Left cardiac atrium (tissue), 4 donors: ENCODE measurements around the gene TTC34. TPM values are rescaled to one million over a fixed set of nuclear protein-coding genes. Genes with fewer than 3 reads are reported as not detected.

ENCODE experiments used
- ATAC-seq, 2 donors: fragments of 200-7000 bp; cut with Tn5 transposase; one replicate each; pipeline ENCODE4 v1.9.1; 2020; ENCODE audit warnings: mild to moderate bottlenecking in 2 of 2, moderate library complexity in 2 of 2
- DNase-seq: peaks from one replicate; pipeline ENCODE4 v3.0.0-alpha.2; 2020
- intact Hi-C, 2 donors: fragments of 100-400 bp; cut with DNase I; formaldehyde crosslinking; loops; one replicate each; pipeline versions ENCODE4 v1.14.1 to v1.15.1; 2022 to 2023
- long read RNA-seq: library from polyadenylated mRNA; unstranded; transcript quantifications from one replicate; pipeline ENCODE4 v2.0.0, GENCODE V29; 2021
- total RNA-seq, 2 donors: library from RNA; stranded (reverse); fragmentation: NEBNext Ultra II Directional; extraction: Animal tissue kit (Norgen Biotek cat#: 25700); gene quantifications; one replicate each; pipeline ENCODE4 v1.2.1, GENCODE V29; 2021
- donor health status: DM: no; HTN: yes; CAD: no.
- donor health status: DM: no; HTN: yes; CAD: no; lungs with severe emphysema.
- donor health status: DM: yes; HTN: yes; CAD: no.
- donor health status: Dilated cardiomyopathy.

Gene TTC34, protein sequence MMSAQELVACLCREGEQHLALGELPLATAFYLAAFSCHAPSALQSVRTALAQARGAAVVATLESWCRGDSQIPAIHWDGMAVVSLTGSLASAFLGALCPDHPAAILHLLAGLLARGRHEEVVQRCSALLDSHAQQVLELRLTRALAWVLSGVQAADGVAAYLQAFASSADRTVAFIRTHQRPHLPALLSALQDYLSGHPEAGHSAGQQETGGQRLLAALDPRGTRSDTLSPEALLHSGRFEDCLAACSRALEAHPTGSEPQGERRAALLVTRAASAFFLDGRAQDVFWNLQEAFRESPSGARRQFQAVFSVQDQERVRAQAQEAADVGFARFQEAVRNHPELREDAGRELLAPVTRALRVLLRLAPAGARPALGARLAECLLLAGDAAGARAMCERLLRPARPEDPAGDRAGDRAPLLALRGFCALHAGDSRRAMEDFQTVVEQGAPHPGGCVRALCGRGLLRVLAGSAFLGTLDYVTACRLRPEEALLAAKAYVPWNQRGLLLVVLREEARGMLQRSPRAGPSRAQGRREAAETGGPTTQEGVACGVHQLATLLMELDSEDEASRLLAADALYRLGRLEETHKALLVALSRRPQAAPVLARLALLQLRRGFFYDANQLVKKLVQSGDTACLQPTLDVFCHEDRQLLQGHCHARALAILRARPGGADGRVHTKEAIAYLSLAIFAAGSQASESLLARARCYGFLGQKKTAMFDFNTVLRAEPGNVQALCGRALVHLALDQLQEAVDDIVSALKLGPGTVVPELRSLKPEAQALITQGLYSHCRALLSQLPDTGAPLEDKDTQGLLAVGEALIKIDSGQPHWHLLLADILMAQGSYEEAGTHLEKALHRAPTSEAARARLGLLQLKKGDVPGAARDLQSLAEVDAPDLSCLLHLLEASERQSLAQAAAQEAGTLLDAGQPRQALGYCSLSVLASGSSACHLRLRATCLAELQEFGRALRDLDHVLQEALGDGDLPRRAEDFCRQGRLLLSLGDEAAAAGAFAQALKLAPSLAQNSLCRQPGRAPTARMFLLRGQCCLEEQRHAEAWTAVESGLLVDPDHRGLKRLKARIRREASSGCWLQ
- under 1 TPM; 0.52 to 0.53 TPM for total RNA-seq
- long read RNA-seq, result 0 reads

GRCh38 chr1:2801535-2802291 lies at the start of gene TTC34:
TTC34 (minus strand) TSS chr1:2801693; CDS start chr1:2800827, 866 bp downstream.
- ATAC-seq, result peak; percentile 48 to 53
- DNase-seq, result peak; percentile 30
- intact Hi-C loops, result no loop called here

- intact Hi-C loops, result no loop called here
- DNase-seq (peak; percentile 14), ATAC-seq (no peak)
These were observed 49.0 kb upstream of the TTC34 start for GRCh38 chr1:2850502-2850901.

GRCh38 chr1:2848006-2848670 lies 46.6 kb upstream of the TTC34 start:
- no peak for ATAC-seq
- DNase-seq, result peak; percentile 3
- intact Hi-C loops, result no loop called here

DNA sequence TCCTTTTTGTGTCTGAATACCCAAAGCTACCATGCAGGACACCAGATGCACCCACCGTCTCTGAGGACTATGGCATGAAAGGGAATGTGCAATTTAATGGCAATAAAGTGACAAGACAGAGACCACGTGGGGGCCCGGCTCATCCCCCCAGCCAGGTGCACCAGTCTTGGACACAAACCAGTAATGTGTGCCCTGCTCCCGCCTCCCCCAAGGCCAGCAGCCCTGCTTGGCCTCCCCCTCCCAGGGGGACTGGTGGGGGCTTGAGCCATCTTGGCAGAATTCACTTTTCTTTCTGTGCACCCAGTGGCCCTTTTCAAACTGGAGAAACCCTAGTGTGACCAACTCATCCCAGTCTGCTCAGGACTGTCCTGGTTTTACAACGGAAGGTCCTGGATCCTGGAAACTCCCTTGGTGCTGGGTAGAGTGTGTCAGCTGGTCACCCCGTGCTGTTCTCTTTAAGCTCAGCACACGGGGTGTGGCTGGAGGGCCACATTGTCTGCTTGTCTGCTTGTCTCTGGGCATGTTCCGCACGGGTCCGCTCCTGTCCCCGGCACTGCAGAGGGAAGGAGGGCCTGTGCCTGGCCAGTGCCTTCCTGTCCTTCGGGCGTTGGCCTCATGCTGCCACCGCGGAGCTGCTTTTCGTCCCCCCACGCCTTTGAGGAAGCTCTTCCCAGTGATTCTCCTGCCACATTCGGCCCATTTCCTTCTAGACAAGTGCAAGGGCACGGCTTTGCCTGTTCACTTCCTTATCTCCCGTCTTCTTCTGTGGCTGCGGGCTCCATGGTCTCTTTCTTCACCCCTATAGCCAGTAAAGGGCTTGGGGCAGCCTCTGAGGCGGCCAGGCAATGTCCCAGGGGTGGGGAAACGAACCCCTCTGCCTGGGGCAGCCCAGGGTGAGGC lies 45.8 kb upstream of the TTC34 start:
- intact Hi-C loops, result no loop called here
- no peak for ATAC-seq
- DNase-seq, result peak; percentile 6

- ATAC-seq (no peak), DNase-seq (peak; percentile 15)
- intact Hi-C loops, result no loop called here
These were observed 44.4 kb upstream of the TTC34 start for GRCh38 chr1:2845869-2846268.

GRCh38 chr1:2840036-2840809 lies 38.7 kb upstream of the TTC34 start:
- ATAC-seq (no peak), DNase-seq (peak; percentile 10)
- intact Hi-C loops, result no loop called here

DNA sequence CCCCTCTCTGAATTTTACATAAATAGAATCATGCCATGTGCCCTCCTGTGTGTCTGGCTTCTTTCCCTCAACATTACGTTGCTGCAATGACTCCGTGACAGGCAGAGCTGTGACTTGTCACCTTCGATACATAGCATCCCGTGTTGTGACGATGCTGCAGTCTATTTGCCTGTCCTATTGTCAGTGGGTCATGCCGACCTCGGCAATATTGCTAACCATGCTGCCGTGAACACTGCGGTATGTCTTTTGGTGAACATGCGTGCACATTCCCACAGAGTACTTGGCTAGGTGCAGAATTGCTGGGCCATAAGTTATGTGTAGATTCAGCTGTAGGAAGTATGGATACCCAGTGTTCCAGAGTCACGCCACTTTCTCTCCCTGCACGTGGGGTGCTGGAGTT lies 36.3 kb upstream of the TTC34 start:
- ATAC-seq, result no peak
- intact Hi-C loops, result no loop called here

GRCh38 chr1:2837316-2837715 lies 35.8 kb upstream of the TTC34 start:
- DNase-seq, result no peak
- intact Hi-C loops, result no loop called here
- no peak for ATAC-seq

More for the DNA sequence above, 36.3 kb upstream of the TTC34 start:
- DNase-seq, result no peak

- DNase-seq (no peak), ATAC-seq (no peak)
- intact Hi-C loops, result no loop called here
These were observed 35.0 kb upstream of the TTC34 start for GRCh38 chr1:2836333-2836970.

- intact Hi-C loops, result no loop called here
- DNase-seq (no peak), ATAC-seq (no peak)
These were observed 34.2 kb upstream of the TTC34 start for GRCh38 chr1:2835650-2836159.

DNA sequence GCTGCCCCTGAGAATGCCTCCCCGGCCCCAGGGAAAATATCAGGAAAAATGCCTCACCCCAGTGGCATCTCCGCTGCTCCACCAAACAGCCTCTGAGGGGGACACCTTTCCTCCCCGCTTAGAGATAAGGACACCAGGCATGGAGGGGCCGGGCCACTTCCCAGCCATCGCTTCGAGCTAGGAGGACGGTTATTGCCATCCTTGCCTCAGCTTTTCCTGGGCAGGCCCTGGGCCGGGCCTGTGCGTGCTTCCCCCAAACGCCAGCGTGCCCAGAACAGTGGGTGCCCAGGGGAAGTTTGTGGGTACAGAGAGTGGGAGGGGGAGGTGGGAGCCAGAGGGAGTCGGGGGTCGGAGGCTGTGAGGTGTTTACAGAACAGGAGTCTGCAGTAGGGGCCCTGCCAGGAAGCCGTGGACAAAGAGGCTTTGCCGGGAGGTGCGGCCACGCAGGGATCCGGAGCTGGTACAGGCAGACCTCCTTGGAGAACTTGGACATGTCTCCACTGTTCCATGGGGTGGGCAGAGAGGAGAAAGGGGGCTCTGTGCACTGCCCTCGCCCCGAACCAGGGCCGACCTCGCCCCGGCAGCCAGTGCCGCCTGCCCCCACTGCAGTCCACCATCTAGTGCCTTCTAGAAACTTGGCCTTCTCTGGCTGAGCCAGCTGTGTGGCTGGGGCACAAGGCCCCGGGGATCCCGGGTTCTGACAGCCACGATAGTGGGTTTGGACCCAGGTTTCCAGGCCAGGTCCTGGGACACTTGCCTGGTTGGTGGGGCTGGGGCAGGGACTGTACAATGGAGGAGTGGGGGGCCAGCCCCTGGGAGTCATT lies 33.5 kb upstream of the TTC34 start:
- intact Hi-C loops, result no loop called here
- ATAC-seq, result no peak
- DNase-seq, result no peak

- DNase-seq (no peak), ATAC-seq (no peak)
- intact Hi-C loops, result no loop called here
These were observed 32.6 kb upstream of the TTC34 start for GRCh38 chr1:2834146-2834475.

- intact Hi-C loops, result no loop called here
- DNase-seq (no peak), ATAC-seq (no peak)
These were observed 32.1 kb upstream of the TTC34 start for GRCh38 chr1:2833454-2834145.

- ATAC-seq (no peak), DNase-seq (no peak)
- intact Hi-C loops, result no loop called here
These were observed 31.3 kb upstream of the TTC34 start for GRCh38 chr1:2832506-2833453.
